ENCODE data around the gene GPRC5D. TPM values are rescaled to one million over a fixed set of nuclear protein-coding genes. Genes with fewer than 3 reads are reported as not detected.

Gene GPRC5D
- polyA plus RNA-seq (2012; rRNA removed): not detected in 2 replicates
- not detected in 2 replicates for polyA plus RNA-seq (2012; cell fraction: cytosol; rRNA removed)
- polyA plus RNA-seq (2012; cell fraction: nucleus; rRNA removed): 0.14 TPM in 1 of 2 replicates, not detected in the other

DNA sequence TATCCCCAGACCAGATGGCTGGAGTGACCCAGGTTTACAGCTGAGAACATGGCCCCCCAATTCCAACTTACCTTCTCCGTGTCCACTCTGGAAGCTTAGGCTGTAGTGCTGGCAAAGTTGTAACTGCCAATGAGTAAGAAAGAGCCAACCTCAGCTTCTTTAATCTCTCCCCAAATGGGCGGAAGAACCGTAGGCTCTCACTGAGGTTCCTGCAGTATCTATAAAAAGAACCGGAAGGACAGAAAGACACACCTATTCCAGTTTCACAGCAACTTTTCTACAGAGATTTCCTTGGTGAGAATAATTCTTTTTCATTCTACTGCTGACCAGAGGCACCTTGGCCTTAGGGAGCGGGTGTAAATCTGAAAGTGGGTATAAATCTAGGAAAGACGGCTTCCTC, at the start of gene GPRC5D:
GPRC5D (minus strand) TSS at position 135 of the 400 bp plus-strand sequence. CDS start 1,786 bp downstream, outside the sequence.
- no peaks in the 10 kb centered on the region for H3F3A ChIP-seq (replicated peaks; ENCODE audit: insufficient read depth)
- no peaks in the 10 kb centered on the region for H4K20me1 ChIP-seq (ENCODE audit: insufficient read depth)
- H3K36me3 ChIP-seq (replicated peaks in 1 of 2; ENCODE audit: control insufficient read depth in 1 of 2, insufficient read depth in 2 of 2, low read length in 1 of 2): no peaks in the 10 kb centered on the region
- WGBS (ENCODE audit: low lambda C conversion rate): over 99% methylated on average over 6 of the region's 6 CpGs
- no peak within 1 kb of the TSS for H3K4me2 ChIP-seq
- no peak within 1 kb of the TSS for H3K4me3 ChIP-seq (ENCODE audit: low read depth in 2 of 2, low read length in 1 of 2)
- H3K9ac ChIP-seq: no peak within 1 kb of the TSS
- no peaks in the 10 kb centered on the region for H3K9me2 ChIP-seq
- H3K4me1 ChIP-seq (ENCODE audit: control insufficient read depth in 1 of 2, insufficient read depth in 2 of 2, low read depth in 1 of 2, low read length in 1 of 2): no peaks in the 10 kb centered on the region
- DNase-seq: no peak
- no peak within 1 kb of the TSS for H2AFZ ChIP-seq (ENCODE audit: low read depth)
- ChIA-PET CTCF (interaction anchor here (0.7 to 1.2 kb wide), 2 partner anchors 24 to 260 kb away, joined by 3 to 5 read pairs; no protein-coding TSS in a partner anchor), POLR2A (no interaction called here)
- no peaks in the 10 kb centered on the region for H3K9me3 ChIP-seq
- TF ChIP-seq EZH2phosphoT487 (IDR thresholded peaks at IDR 0.05; ENCODE audit: borderline replicate concordance, low read depth) (no peak), CHD2 (IDR thresholded peaks at IDR 0.05; ENCODE audit: low read length, partially characterized antibody) (no peak), EP300 (IDR thresholded peaks at IDR 0.05; ENCODE audit: borderline replicate concordance in 1 of 2, low read depth in 1 of 2, low read length in 1 of 2) (no peak), NRF1 (IDR thresholded peaks at IDR 0.05; ENCODE audit: low read depth, low read length) (no peak), FOXM1 (IDR thresholded peaks at IDR 0.05; ENCODE audit: low read depth) (no peak), RXRA (IDR thresholded peaks at IDR 0.05; ENCODE audit: borderline replicate concordance, low read depth) (no peak), GABPA (IDR thresholded peaks at IDR 0.05; ENCODE audit: low read depth) (no peak), GATA2 (CRISPR knock-in tag; IDR thresholded peaks at IDR 0.05) (no peak), NFIC (IDR thresholded peaks at IDR 0.05; ENCODE audit: borderline replicate concordance) (no peak), SMC3 (IDR thresholded peaks at IDR 0.05; ENCODE audit: low read depth, low read length) (no peak), RFX5 (IDR thresholded peaks at IDR 0.05; ENCODE audit: low read length) (no peak)
- TF ChIP-seq, protein P1, sequence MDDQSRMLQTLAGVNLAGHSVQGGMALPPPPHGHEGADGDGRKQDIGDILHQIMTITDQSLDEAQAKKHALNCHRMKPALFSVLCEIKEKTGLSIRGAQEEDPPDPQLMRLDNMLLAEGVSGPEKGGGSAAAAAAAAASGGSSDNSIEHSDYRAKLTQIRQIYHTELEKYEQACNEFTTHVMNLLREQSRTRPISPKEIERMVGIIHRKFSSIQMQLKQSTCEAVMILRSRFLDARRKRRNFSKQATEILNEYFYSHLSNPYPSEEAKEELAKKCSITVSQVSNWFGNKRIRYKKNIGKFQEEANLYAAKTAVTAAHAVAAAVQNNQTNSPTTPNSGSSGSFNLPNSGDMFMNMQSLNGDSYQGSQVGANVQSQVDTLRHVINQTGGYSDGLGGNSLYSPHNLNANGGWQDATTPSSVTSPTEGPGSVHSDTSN (IDR thresholded peaks at IDR 0.05): no peak
- TF ChIP-seq, protein P2, sequence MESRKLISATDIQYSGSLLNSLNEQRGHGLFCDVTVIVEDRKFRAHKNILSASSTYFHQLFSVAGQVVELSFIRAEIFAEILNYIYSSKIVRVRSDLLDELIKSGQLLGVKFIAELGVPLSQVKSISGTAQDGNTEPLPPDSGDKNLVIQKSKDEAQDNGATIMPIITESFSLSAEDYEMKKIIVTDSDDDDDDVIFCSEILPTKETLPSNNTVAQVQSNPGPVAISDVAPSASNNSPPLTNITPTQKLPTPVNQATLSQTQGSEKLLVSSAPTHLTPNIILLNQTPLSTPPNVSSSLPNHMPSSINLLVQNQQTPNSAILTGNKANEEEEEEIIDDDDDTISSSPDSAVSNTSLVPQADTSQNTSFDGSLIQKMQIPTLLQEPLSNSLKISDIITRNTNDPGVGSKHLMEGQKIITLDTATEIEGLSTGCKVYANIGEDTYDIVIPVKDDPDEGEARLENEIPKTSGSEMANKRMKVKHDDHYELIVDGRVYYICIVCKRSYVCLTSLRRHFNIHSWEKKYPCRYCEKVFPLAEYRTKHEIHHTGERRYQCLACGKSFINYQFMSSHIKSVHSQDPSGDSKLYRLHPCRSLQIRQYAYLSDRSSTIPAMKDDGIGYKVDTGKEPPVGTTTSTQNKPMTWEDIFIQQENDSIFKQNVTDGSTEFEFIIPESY (IDR thresholded peaks at IDR 0.05; ENCODE audit: borderline replicate concordance, low read depth): no peak
- TF ChIP-seq, protein P3, sequence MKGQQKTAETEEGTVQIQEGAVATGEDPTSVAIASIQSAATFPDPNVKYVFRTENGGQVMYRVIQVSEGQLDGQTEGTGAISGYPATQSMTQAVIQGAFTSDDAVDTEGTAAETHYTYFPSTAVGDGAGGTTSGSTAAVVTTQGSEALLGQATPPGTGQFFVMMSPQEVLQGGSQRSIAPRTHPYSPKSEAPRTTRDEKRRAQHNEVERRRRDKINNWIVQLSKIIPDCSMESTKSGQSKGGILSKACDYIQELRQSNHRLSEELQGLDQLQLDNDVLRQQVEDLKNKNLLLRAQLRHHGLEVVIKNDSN (IDR thresholded peaks at IDR 0.05; ENCODE audit: borderline replicate concordance, low read depth): no peak
- no peak within 1 kb of the TSS for H3K27ac ChIP-seq (ENCODE audit: low read depth in 2 of 2, low read length in 1 of 2)
- H3K79me2 ChIP-seq (ENCODE audit: insufficient read depth): no peaks in the 10 kb centered on the region
- no peaks in the 10 kb centered on the region for H3K27me3 ChIP-seq (ENCODE audit: insufficient read depth)

Data from SK-N-SH (cell line).